ENCODE results near the gene RAB44. TPM values are rescaled to one million over a fixed set of nuclear protein-coding genes. Genes with fewer than 3 reads are reported as not detected.

RAB44 gene
- total and polyA plus RNA-seq, 12 donors, result 0.03 to 0.16 TPM; not detected in 10

DNA sequence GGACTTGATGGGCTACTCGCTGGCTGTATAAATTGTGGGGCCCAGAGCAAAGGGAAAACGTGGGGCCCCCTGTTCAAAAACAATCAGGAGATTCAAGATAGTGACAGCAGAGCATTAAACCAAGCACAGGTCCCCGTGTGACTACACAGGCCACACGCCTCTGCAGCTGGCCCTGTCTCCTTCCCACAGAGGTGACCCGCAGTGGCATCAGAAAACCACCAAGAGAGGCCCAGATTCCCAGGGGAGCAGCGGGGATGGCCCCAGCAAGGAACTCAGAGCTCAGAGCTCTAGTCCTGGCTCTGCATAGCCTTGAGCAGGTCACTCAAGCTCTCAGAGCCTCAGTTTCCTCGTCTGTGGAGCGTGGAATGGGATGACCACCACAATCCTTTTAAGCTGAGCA, 84.0 kb downstream of the RAB44 start:
- Histone ChIP-seq H3K4me3 (no peak overlapping the region), H3K27ac (no peak overlapping the region), H3K36me3 (replicated peaks in 1 of 2) (no peaks in the 10 kb centered on the region), H3K4me1 (replicated peaks in 1 of 2) (no peaks in the 10 kb centered on the region), H3K9me3 (replicated peaks in 1 of 3) (no peaks in the 10 kb centered on the region), H3K27me3 (peaks cover 6% of the 10 kb centered on the region)
- WGBS, 4 donors, result 75 to 85% (median 82%) methylated on average over 4 to 8 of the region's 8 CpGs
- no peak for TF ChIP-seq POLR2A (IDR thresholded peaks at IDR 0.05)
- TF ChIP-seq, protein P1, sequence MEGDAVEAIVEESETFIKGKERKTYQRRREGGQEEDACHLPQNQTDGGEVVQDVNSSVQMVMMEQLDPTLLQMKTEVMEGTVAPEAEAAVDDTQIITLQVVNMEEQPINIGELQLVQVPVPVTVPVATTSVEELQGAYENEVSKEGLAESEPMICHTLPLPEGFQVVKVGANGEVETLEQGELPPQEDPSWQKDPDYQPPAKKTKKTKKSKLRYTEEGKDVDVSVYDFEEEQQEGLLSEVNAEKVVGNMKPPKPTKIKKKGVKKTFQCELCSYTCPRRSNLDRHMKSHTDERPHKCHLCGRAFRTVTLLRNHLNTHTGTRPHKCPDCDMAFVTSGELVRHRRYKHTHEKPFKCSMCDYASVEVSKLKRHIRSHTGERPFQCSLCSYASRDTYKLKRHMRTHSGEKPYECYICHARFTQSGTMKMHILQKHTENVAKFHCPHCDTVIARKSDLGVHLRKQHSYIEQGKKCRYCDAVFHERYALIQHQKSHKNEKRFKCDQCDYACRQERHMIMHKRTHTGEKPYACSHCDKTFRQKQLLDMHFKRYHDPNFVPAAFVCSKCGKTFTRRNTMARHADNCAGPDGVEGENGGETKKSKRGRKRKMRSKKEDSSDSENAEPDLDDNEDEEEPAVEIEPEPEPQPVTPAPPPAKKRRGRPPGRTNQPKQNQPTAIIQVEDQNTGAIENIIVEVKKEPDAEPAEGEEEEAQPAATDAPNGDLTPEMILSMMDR (IDR thresholded peaks at IDR 0.05), result no peak
- intact Hi-C loops (cut with DNase I), result no loop called here
- no peak for DNase-seq

Small RNA genes lying within 50 kb of the gene (small RNA-seq; reads per million reads assigned to genes)
- 0 reads per million in 2 donors for gene RF00019

Other genes with a start within 250 kb of the RAB44 start
- gene STK38, start 150.3 kb upstream of the RAB44 start, total RNA-seq, result 10 to 100 TPM in 7 of 9 donors, 1 to 10 TPM in 2; 7.4 to 21.3 (median 11.8) TPM
- 10 to 100 TPM; 13.9 to 17.8 (median 16.6) TPM for gene STK38, start 150.3 kb upstream of the RAB44 start, polyA plus RNA-seq
- 100 to 1,000 TPM in 7 of 9 donors, 10 to 100 TPM in 2; 28.9 to 291 (median 139) TPM for gene SRSF3, start 103.5 kb upstream of the RAB44 start, total RNA-seq
- gene SRSF3, start 103.5 kb upstream of the RAB44 start, polyA plus RNA-seq, result 100 to 1,000 TPM in 1 of 3 donors, 10 to 100 TPM in 2; 87.8 to 290 (median 92.4) TPM
- 100 to 1,000 TPM in 3 of 9 donors, 10 to 100 TPM in 6; 44.7 to 154 (median 87.6) TPM for gene CDKN1A, start 19.1 kb upstream of the RAB44 start, total RNA-seq
- gene CDKN1A, start 19.1 kb upstream of the RAB44 start, polyA plus RNA-seq, result 10 to 100 TPM; 18.8 to 45.1 (median 25.2) TPM
- gene CPNE5, start 141.6 kb downstream of the RAB44 start, total RNA-seq, result 1 to 10 TPM in 4 of 9 donors, under 1 TPM in 4, not detected in 1; 0.26 to 3.5 (median 0.95) TPM
- gene CPNE5, start 141.6 kb downstream of the RAB44 start, polyA plus RNA-seq, result 1 to 10 TPM in 2 of 3 donors, under 1 TPM in 1; 0.71 to 2.2 (median 1.1) TPM
- gene PPIL1, start 177.0 kb downstream of the RAB44 start, total RNA-seq, result 100 to 1,000 TPM in 2 of 9 donors, 10 to 100 TPM in 7; 36.4 to 138 (median 55.1) TPM
- gene PPIL1, start 177.0 kb downstream of the RAB44 start, polyA plus RNA-seq, result 100 to 1,000 TPM in 1 of 3 donors, 10 to 100 TPM in 1, 1 to 10 TPM in 1; 8.2 to 134 (median 30.5) TPM
- 100 to 1,000 TPM in 1 of 9 donors, 10 to 100 TPM in 8; 43.3 to 107 (median 87.9) TPM for gene C6orf89, start 188.1 kb downstream of the RAB44 start, total RNA-seq
- 10 to 100 TPM; 17.5 to 67.3 (median 19.4) TPM for gene C6orf89, start 188.1 kb downstream of the RAB44 start, polyA plus RNA-seq

All from adrenal gland (tissue), 12 donors.